Ovary (tissue), 9 donors: ENCODE measurements around the gene TADA2A. TPM values are rescaled to one million over a fixed set of nuclear protein-coding genes. Genes with fewer than 3 reads are reported as not detected.
"Not testable (repeated sequence)": the region's sequence is repeated elsewhere in the genome, so short reads cannot be mapped to it uniquely, and the experiment has no call there.

ENCODE experiments used
- DNase-seq, 5 donors: peaks; one replicate each; pipeline ENCODE4 v3.0.0-alpha.2; 2019 to 2020
- H3K27ac ChIP-seq, 2 donors: fragments of 200-600 bp; one replicate each; pipeline versions ENCODE4 v1.5.1 to v1.8.0; 2019 to 2022
- H3K27me3 ChIP-seq: fragments of 200-600 bp; one replicate; pipeline ENCODE4 v1.8.0; 2022
- H3K36me3 ChIP-seq: fragments of 200-600 bp; sonication (generic); one replicate; pipeline ENCODE4 v1.5.1; 2019
- H3K4me1 ChIP-seq: one replicate; pipeline ENCODE4 v1.8.1; 2013; ENCODE audit warnings: mild to moderate bottlenecking, moderate library complexity; ENCODE audit not compliant: insufficient read depth
- H3K4me3 ChIP-seq: fragments of 200-600 bp; sonication (generic); one replicate; pipeline ENCODE4 v1.5.1; 2017
- H3K9me3 ChIP-seq, 2 donors: fragments of 200-600 bp in 1 of 2; sonication (generic) in 1 of 2; one replicate each; pipeline versions ENCODE4 v1.5.1 to v1.8.1; 2013 to 2019; ENCODE audit warnings: mild to moderate bottlenecking in 1 of 2, moderate library complexity in 1 of 2
- EP300 ChIP-seq: sonication (generic); formaldehyde crosslinking; IDR thresholded peaks from one replicate; pipeline ENCODE4 v1.6.1; 2017; ENCODE audit warnings: antibody characterized with exemption
- POLR2A ChIP-seq: fragments of 450-650 bp; IDR thresholded peaks from one replicate; pipeline ENCODE4 v1.6.1; 2017; ENCODE audit warnings: antibody characterized with exemption, mild to moderate bottlenecking, moderate library complexity
- WGBS, 3 donors: extraction: QIAGEN DNeasy Blood & Tissue Kit in 1 of 3; methylation state at CpG; one replicate each; pipeline versions ENCODE4 v1.1.5 to v1.1.7; 2013 to 2017; 5-methylcytosine and 5-hydroxymethylcytosine counted together
- intact Hi-C, 4 donors: fragments of 100-400 bp; cut with DNase I; formaldehyde crosslinking; loops; one replicate each; pipeline versions ENCODE4 v1.11.0 to v1.15.1; 2022 to 2023
- polyA plus RNA-seq, 2 donors: library from polyadenylated mRNA; stranded (reverse); fragments of 200-250 nt in 1 of 2; fragments of 350-450 nt in 1 of 2; fragmentation: Illumina TruSeq in 1 of 2; extraction: RNeasy Lipid Tissue Mini Kit (QIAGEN cat#74804) in 1 of 2; gene quantifications; one replicate each; pipeline ENCODE4 v1.2.3, GENCODE V29; 2013 to 2014
- total RNA-seq, 7 donors: library from RNA; depleted of rRNA in 2 of 7; stranded (reverse); fragments of >200 nt in 2 of 7; fragmentation: NEBNext Ultra II Directional in 3 of 7; extraction: Animal tissue kit (Norgen Biotek cat#: 25700) in 3 of 7; gene quantifications; one replicate each; pipeline versions ENCODE4 v1.1.0 to v1.2.4, GENCODE V29; 2016 to 2023
- TF ChIP-seq, protein P1 (sequence below), 3 donors: fragments of 450-650 bp in 2 of 3; fragments of 200-600 bp in 1 of 3; IDR thresholded peaks; one replicate each; pipeline versions ENCODE4 v1.5.1 to v1.8.0; 2016 to 2022; ENCODE audit warnings: antibody characterized with exemption in 3 of 3, mild to moderate bottlenecking in 1 of 3
- donor health status: DM: no; HTN: no; CAD: no; lungs with moderate emphysema.
- donor health status: DM: no; HTN: no; CAD: no.
- donor health status: Bipolar disorder and iron deficiency.
- donor health status: DM: yes; HTN: yes; CAD: no.
- donor health status: DM: no; HTN: no; CAD: no.
- donor health status: DM: yes; HTN: yes; CAD: no.

The TADA2A gene
- total and polyA plus RNA-seq, 9 donors = 9.2 to 33.2 (median 23.1) TPM

DNA sequence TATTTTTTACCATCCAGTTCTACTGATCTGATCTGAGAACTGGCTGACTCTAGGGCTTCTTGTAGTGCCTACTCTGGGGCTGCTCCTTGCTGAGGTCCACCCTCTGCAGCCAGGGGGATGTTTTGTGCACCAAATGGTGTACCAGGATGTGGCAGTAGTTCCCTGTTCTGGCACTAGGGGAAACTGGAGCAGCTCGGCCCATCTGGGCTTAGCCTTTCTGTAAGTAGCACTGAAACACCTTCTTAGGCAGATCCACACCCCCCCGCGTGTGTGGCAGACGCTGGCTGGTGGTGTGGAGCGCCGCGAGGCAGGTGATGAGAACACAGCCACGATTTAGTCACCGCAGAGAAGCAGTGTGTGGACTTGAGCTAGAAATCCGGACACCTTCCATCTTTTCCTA, 100.0 kb downstream of the TADA2A start:
- Histone ChIP-seq H3K4me3 (no peak overlapping the region), H3K4me1 (no peaks in the 10 kb centered on the region), H3K36me3 (no peaks in the 10 kb centered on the region), H3K9me3 (no peaks in the 10 kb centered on the region), H3K27me3 (no peaks in the 10 kb centered on the region), H3K27ac (no peak overlapping the region)
- DNase-seq = no peak
- intact Hi-C loops = no loop called here
- TF ChIP-seq, protein P1, sequence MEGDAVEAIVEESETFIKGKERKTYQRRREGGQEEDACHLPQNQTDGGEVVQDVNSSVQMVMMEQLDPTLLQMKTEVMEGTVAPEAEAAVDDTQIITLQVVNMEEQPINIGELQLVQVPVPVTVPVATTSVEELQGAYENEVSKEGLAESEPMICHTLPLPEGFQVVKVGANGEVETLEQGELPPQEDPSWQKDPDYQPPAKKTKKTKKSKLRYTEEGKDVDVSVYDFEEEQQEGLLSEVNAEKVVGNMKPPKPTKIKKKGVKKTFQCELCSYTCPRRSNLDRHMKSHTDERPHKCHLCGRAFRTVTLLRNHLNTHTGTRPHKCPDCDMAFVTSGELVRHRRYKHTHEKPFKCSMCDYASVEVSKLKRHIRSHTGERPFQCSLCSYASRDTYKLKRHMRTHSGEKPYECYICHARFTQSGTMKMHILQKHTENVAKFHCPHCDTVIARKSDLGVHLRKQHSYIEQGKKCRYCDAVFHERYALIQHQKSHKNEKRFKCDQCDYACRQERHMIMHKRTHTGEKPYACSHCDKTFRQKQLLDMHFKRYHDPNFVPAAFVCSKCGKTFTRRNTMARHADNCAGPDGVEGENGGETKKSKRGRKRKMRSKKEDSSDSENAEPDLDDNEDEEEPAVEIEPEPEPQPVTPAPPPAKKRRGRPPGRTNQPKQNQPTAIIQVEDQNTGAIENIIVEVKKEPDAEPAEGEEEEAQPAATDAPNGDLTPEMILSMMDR (IDR thresholded peaks at IDR 0.05) = no peak
- no peak for TF ChIP-seq POLR2A
- no peak for TF ChIP-seq EP300
- WGBS, 3 donors = 62 to 70% (median 69%) methylated on average over 10 of the region's 10 CpGs

DNA sequence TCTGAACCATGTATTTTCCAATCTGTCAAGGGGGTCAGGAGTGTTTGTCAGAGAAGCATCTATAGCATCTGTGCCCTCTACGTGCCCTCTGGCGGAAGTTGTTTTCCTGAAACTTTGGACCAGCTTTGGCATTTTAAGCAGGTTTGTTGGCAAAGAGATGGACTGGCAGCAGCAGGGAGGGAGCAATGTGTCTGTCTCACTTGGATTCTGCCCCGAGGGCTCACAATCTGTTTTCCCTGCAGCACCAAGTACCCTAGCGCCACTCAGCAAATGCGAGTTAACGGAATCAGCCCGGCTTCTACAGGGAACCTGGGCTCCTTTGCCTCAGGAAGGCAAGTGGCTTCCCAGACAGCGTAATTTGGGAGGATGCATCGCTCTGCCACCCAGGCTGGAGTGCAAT, 100.4 kb downstream of the TADA2A start:
- H3K4me1 ChIP-seq = no peaks in the 10 kb centered on the region
- intact Hi-C loops = no loop called here
- no peak for DNase-seq
- H3K27ac ChIP-seq = no peak overlapping the region
- no peaks in the 10 kb centered on the region for H3K9me3 ChIP-seq
- H3K4me3 ChIP-seq = no peak overlapping the region
- WGBS, 3 donors = 93 to 95% (median 94%) methylated on average over 9 of the region's 9 CpGs
- H3K36me3 ChIP-seq = no peaks in the 10 kb centered on the region
- TF ChIP-seq, protein P1 (IDR thresholded peaks at IDR 0.05) = no peak
- no peak for TF ChIP-seq POLR2A
- TF ChIP-seq EP300 = no peak
- H3K27me3 ChIP-seq = no peaks in the 10 kb centered on the region

DNA sequence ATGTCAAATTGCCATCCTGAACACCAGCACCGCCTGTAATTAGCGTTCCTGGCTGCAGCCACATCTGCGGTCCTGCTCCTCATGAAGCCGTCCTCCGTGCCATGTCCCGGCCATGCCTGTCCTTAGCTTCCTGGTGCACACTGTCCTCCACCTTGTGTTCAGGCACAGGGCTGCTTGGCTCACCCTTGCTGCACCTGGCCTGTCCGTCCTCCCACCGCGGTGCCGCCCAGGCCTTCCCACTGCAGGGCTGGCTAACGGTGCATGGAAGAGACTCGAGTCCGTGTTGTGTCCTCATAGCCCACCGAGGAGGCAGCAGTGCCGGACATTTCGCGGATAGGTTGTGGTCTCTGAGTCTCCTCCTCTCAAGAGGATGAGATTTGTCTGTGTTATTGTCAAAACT, 103.4 kb downstream of the TADA2A start:
- TF ChIP-seq POLR2A (no peak), EP300 (no peak)
- TF ChIP-seq, protein P1 (IDR thresholded peaks at IDR 0.05) = no peak
- H3K4me3 ChIP-seq = no peak overlapping the region
- intact Hi-C loops = no loop called here

DNA sequence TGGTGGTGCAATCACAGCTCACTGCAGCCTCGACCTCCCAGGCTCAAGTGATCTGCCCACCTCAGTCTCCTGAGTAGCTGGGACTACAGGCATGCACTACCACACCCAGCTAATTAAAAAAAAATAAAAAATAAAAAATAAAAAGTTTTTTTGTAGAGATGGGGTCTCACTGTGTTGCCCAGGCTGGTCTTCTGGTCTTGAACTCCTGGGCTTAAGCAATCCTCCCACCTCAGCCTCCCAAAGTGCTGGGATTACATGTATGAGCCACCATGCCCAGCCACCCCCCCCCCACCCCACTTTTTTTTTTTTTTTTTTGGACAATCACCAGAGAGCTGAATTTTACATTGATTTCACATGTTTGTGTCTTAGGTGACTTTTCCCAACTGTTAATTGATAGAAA, 105.0 kb downstream of the TADA2A start:
- H3K27ac ChIP-seq, intact Hi-C loops, H3K9me3 ChIP-seq, H3K4me3 ChIP-seq, H3K27me3 ChIP-seq, H3K36me3 ChIP-seq, DNase-seq, H3K4me1 ChIP-seq: not testable (repeated sequence)
- WGBS, 3 donors = 71 to 100% (median 92%) methylated on average over 1 of the region's 1 CpG

More for the DNA sequence above, 103.4 kb downstream of the TADA2A start:
- H3K27ac ChIP-seq = no peak overlapping the region
- H3K27me3 ChIP-seq = no peaks in the 10 kb centered on the region
- no peaks in the 10 kb centered on the region for H3K9me3 ChIP-seq
- H3K4me1 ChIP-seq = no peaks in the 10 kb centered on the region
- 93 to 96% (median 93%) methylated on average over 17 of the region's 17 CpGs for WGBS, 3 donors
- no peak for DNase-seq
- H3K36me3 ChIP-seq = no peaks in the 10 kb centered on the region

DNA sequence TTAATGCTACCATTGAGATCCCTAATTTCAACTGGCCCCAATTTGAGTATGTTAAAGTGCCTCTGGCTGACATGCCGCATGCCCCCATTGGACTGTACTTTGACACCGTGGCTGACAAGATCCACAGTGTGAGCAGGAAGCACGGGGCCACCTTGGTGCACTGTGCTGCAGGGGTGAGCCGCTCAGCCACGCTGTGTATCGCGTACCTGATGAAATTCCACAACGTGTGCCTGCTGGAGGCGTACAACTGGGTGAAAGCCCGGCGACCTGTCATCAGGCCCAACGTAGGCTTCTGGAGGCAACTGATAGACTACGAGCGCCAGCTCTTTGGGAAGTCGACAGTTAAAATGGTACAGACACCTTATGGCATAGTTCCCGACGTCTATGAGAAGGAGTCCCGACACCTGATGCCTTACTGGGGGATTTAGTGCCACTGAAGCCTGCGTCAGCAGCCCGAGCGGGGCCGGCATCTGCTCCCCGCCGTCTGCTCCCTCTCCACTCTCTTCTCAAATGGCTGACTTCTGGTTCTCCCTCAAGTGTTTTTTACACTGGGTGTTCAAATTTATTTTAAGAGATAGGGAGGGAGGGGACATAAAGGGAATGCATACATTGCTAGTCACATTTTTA, 105.9 kb downstream of the TADA2A start:
- no peak for TF ChIP-seq POLR2A
- TF ChIP-seq EP300 = no peak
- TF ChIP-seq, protein P1 (IDR thresholded peaks at IDR 0.05) = no peak
- 77 to 84% (median 81%) methylated on average over 22 to 24 of the region's 24 CpGs for WGBS, 3 donors
- no peak for DNase-seq
- intact Hi-C loops = no loop called here
- H3K4me1 ChIP-seq = no peaks in the 10 kb centered on the region
- no peaks in the 10 kb centered on the region for H3K27me3 ChIP-seq
- H3K36me3 ChIP-seq = no peaks in the 10 kb centered on the region
- no peak overlapping the region for H3K4me3 ChIP-seq
- no peak overlapping the region for H3K27ac ChIP-seq
- H3K9me3 ChIP-seq = no peaks in the 10 kb centered on the region
